Stimulated activated CD8-positive, alpha-beta memory T cell treated with anti-CD3 and anti-CD28 coated beads, Interleukin-4, amount 100 ng/mL, for 24 hours (primary cell): ENCODE results near the gene GGNBP2.
"Not testable (repeated sequence)": the region's sequence is repeated elsewhere in the genome, so short reads cannot be mapped to it uniquely, and the experiment has no call there.

Source experiments
- DNase-seq: peaks from one replicate; pipeline ENCODE4 v3.0.0-alpha.2; 2020; ENCODE audit warnings: low read depth

The GGNBP2 gene

DNA sequence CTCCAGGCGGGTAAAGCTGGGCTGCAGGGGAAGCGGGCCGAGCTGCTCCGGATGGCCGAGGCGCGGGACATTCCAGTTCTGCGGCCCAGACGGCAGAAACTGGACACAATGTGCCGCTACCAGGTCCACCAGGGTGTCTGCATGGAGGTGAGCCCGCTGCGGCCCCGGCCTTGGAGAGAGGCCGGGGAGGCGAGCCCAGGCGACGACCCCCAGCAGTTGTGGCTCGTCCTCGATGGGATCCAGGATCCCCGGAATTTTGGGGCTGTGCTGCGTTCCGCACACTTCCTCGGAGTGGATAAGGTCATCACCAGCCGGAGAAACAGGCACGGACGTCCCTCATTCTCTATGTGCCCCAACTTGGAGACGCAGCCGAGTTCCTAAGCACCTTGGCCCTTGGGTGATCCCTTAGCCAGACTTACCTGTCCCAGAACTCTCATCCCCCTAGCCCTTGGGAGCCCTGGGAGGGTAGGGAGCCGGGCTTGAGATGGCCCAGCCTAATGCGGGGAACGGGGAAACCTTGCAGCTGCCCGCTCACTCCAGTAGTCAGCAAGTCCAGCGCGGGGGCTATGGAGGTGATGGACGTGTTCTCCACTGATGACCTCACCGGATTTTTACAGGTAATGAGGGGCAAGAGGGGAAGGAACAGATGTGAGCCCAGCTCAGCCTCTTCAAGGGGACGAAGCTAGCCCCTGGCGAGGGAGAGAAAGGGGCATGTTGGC is 57.5 kb downstream of the GGNBP2 start:
- no peak for DNase-seq

DNA sequence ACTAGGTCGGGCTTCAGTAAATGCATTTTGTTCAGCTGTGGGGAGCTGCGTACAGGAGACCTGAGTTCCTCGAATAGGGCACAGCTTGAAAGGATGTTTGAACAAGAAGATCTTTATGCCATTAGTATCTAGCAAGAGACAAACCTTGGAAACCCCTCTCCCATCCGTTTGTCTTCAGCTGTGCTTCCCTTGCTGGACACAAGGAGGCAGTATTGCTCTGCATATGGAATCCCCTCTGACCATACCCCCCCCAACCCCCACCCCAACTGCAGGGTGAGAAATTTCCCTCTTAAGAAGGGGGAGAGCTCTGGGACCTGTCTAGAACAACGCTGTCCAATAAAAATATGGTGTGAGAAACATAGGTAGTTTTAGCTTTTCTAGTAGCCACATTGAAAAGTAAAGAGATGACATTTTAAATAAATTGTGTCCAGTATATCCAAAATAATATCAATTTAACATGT is 58.2 kb downstream of the GGNBP2 start:
- DNase-seq, result peak; percentile 48

DNA sequence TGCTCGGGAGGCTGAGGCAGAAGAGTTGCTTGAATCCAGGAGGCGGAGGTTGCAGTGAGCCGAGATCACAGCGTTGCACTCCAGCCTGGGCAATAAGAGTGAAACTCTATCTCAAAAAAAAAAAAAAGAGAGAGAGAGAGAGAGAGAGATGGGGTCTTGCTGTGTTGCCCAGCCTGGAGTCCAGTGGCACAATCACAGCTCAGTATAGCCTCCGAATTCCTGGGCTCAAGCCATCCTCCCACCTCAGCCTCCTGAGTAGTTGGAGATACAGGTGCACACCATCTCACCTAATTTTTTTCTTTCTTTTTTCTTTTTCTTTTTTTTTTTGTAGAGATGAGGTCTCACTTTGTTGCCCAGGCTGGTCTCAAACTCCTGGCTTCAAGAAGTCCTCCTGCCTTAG is 60.3 kb downstream of the GGNBP2 start:
- DNase-seq, result not testable (repeated sequence)

DNA sequence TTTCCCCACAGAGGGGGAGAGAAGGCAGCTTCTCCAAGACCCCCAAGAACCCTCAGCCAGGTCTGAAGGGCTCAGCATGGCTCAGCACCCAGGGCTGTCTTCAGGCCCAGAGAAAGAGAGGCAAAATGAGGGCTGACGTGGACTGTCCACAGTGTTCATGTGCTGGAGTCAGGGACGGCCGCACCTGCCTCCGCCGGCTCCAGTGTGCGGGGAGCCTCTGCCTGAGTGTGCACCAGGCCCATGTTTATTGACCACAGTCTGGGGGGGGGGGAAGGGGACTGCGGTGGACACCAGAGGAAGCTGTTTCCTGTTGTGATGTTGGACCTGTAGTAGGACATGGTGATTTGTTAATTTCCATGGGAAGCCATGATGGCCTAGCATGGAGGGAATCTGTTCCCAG is 63.6 kb downstream of the GGNBP2 start:
- no peak for DNase-seq

DNA sequence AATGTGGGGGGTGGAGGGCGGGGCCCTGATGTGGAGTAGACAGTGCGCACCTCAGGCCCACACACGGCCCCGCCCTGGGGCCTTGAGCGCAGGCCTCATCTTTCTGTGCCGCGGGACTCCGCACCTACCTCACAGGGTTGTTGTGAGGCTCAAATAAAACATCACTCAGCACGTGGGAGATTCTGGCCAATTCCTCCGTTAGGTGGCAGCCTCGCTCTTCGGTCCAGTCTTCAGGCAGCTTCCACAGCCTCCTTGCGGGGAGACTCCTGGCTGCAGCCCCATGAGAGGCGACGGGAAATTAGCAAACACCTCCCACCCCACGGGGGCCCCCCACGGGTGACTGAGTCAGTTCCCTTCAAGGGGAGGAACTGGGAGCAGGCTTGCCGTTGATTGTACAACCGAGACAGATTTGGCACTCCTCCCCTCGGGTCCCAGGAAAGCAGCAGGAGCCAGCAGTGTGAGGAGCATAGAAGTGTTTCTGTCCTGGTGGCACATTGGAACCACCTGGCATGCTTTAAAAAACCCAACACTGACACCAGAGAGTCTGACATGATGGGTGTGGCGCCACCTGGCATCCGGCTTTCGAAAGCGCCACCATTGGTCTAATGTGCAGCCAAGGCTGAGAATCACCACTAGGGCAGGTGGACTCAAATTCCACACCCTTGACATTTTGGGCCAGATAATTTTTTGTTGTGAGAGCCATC is 64.2 kb downstream of the GGNBP2 start:
- no peak for DNase-seq

DNA sequence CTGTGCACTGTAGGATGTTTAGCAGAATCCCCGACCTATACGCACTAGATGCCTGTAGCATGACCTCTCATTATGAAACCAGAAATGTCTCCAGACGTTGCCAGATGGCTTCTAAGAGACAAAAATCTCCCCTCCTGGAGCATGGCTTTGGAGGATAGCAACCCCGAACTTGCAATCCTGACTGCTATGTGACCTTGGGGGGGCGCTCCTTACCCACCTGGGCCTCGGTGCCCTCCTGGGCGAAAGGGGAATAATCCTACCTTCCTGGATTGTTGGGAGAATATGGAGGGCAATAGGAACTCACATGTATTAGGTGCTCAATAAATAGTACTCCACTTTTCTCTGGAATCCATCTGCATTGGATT is 64.8 kb downstream of the GGNBP2 start:
- DNase-seq, result no peak

DNA sequence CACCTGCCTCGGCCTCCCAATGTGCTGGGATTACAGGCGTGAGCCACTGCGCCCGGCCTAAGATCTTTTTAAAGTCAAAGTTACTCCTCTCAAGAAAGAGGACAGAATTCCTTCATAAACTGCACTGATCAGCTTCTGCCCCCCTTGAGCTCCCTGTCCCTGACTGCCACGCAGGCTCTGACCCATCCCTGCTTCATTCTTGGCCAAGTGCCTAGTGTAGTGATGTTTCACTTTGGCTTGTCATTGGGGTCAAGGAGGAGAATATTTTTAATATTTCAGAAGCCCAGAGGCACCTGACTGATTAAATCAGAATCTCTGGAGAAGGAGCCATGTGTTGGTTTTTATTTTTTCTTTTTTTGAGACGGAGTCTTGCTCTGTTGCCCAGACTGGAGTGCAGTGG is 65.8 kb downstream of the GGNBP2 start:
- no peak for DNase-seq

DNA sequence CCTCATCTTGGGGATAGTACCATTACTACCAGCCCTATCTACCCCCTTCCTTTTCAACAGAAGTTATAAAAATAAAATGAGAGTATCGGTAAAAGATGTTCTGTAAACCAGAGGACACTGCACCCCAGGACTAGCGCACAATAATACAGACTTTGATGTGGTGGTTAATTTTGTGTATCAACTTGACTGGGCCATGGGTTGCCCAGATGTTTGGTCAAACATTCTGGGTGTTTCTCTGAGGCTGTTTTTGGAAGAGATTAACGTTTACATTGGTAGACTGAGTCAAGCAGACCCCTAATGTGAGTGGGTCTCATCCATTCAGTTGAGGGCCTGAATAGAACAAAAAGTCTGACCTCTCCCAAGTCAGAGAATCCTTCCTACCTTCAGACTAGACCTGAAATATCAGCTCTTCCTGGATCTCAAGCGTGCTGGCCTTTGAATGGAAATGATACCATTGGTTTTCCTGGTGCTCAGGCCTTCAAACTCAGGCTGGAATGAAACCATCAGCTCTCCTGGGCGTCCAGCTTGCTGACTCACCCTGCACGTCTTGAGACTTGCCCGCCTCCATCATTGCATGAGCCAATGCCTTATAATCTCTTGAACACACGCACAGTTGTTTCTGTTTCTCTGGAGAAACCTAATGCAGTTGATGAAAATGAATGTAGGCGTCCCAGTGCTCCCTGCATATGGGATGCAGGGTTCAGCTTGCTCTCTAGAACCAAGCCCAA is 66.8 kb downstream of the GGNBP2 start:
- no peak for DNase-seq

DNA sequence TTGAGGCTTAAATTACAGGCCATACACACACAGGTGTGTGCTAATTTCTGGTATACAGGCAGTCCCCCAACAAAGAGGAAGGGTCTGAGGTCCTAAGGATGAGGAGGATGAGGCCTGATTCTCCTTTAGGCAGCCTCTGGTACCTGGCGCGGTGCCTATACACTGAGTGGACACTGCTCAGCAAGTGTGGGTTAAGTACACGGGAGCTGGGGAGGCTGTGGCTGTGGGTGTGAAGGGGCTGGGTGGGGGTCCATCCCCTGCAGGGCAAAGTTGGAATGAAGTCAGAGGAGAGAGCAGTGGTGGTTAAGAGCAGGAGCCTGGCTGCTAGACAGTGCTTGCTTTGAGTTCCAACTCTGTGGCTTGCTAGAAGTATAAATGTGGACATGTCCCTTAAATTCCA is 67.6 kb downstream of the GGNBP2 start:
- no peak for DNase-seq

DNA sequence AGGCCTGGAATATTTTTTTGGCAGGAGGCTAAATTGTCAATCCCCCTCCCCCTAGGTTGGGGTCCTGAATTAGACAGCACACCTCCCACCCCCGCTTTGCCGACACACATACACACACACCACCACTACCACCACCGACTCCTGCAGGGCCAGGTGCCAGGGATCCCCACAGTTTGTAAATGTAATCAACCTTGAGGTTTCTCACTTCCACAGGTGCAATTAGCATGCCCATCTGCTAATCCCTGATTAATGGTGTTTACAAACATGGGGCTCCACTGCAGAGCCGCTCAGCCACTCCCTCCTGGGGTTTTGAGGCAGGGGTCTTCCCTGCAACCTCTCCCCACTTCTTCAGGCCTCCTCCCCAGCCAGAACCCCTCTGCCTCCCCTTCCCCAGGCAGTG is 68.4 kb downstream of the GGNBP2 start:
- no peak for DNase-seq

DNA sequence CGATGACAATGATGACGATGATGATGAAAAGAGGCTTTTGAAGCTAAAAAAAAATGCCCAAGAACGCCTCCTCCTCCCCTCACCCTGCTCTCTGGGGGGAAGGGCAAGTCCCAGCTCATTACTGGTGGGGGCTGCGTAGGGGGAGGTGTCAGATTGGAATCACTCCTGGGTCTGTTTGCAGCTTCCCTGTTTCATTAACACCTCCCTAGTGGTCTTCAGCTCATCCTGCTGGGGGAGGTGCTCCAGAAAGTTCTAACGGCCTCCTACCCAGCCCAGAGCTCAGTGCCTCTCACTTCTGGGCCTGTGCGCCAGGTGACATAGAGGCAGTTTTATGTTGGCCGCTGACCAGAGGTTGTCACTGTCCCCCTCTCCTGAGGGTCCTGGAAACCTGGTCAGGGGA is 69.4 kb downstream of the GGNBP2 start:
- no peak for DNase-seq

DNA sequence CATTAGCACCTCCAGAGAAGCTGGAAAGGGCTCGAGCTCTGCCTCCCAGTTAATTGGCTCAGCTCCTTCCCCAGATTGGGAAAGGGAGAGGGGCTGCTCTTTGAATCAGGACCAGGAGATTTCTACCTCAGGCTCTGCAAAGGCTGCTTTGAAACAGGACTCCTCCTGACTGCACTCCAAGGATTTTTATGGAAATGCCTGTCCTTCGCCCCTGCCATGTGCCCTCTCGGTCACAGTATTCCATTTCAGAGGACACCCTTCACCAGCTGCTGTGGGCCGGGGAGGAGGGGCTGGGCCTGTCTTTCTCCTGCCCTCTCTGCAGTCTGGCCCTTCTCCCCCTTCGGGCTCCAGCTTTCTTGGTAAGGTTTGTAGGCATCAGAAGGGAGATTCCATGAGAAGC is 70.2 kb downstream of the GGNBP2 start:
- DNase-seq, result no peak

DNA sequence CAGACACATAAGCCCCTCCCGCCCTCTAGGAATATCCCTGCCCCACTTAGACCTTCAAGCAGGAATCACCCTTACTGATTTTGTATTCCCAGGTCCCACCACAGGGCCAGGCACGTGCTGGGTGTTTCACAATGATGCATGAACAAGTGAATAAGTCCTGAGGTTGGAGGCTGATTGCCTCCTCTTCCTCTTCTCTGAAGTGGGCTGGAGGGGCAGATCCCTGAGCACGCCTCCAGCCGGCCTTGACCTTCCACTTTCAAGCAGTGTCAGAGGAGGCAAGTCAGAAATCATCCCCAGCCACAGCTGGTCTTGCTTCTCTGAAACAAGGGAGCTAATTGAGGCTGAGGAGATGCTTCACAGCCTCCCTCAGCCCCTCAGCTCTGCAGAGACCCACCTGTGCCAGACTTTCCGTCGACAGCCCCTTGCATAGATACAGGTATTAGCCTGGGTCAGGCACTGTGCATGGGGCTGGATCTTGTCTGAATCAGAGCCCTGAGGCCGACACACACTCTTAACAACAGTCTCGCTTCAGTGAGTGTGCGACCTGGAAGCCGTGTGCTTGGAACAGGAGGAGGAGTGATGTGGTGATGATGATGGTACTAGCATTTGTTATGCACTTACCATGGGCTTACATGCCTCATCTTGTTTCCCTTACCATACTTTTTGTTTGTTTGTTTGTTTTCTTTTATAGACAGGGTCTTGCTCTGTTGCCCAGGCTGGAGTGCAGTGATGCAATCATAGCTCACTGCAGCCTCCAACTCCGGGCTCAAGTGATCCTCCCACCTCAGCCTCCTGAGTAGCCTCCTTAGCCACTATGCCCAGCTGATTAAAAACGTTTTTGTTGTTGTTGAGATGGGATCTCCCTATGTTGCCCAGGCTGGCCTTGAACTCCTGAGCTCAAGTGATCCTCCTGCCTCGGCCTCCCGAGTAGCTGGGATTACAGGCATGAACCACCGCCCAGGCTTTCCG is 71.6 kb downstream of the GGNBP2 start:
- no peak for DNase-seq

DNA sequence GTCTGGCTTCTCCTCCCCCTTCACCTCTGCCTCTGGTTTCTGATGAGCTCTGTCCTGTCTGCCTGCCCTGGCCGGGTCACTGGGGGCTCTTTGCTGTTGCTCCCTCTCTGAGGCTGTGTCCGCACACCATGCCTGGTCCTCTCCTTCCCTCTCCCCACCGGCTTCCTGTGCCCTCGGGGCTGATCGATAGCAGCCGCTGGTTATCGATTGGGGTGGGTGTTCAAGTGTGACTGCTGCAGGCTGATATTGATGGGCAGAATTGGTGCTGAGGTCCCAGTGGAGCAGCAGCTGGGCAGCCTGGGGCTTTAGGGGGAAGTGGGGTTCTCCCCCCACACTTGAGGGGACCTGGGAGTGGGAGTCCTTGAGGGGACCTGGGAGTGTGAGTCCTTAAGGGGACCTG is 73.1 kb downstream of the GGNBP2 start:
- DNase-seq, result no peak

DNA sequence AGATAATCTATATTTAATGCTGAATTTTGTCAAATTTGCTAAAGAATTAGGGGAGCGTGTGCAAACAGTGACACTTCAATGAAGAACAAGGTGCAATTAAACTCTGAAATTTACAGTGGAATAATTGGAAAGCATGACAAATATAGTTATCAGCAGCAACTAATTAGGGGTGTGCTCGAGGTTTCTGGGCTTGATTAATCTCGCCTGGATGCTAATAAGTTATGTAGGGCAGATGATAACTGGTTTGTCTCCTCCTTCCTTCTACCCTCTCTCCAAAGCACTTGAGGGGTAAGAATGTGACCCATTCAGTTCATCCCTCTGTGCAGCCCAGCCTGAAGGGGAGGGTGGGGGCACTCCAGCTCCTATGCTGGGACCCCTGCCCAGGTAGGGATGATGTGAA is 78.6 kb downstream of the GGNBP2 start:
- no peak for DNase-seq

DNA sequence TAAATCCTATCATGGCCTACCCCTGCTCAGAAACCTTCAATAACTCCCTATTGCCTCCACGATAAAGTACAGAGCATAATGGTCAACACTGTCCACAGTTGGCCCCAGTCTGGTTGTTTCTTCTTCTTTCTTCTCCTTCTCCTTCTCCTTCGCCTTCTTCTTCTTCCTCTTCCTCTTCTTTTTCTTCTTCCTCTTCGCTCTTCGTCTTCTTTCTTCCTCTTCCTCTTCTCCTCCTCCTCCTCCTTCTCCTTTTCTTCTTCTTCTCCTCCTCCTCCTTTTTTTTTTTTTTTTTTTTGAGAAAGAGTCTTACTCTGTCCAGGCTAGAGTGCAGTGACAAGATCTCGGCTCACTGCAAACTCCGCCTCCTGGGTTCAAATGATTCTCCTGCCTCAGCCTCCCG is 80.5 kb downstream of the GGNBP2 start:
- DNase-seq, result no peak

DNA sequence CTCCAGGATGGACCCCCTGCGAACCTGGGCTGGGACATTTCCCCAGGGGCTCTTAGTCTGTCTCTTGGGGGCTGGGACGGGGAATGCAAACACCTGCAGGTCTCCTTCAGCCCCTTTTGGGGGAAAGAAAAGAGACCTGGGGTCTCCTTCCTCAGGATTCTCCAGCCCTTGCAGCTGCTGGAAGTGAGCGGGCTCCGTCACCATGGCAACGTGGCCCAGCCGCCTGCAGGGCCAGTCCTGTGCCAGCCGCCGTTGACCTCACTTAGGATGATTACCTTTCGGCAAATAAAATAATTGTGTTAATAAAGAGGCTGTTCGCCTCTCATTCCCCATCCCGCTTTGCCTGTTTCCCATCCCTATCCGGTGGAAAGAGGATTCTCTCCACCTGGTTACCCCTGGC is 82.4 kb downstream of the GGNBP2 start:
- no peak for DNase-seq

DNA sequence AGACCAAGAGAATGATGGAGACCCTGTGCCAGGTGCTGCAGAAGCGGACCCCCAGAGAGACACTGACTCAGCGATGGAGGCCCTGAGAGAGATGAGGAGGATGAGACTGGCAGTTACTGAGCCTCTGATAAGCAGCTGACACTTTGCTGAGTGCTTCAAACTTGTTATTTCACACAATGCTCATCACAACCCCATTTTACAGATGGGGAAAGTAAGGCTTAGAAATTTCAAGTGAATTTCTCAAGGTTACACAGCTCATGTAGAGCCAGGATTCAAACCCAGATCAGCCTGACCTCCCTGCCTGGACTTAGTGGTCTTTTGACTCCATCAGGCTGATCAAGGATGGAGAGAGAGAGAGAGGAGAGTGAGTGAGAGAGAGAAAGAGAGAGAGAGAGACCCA is 83.9 kb downstream of the GGNBP2 start:
- DNase-seq, result no peak

DNA sequence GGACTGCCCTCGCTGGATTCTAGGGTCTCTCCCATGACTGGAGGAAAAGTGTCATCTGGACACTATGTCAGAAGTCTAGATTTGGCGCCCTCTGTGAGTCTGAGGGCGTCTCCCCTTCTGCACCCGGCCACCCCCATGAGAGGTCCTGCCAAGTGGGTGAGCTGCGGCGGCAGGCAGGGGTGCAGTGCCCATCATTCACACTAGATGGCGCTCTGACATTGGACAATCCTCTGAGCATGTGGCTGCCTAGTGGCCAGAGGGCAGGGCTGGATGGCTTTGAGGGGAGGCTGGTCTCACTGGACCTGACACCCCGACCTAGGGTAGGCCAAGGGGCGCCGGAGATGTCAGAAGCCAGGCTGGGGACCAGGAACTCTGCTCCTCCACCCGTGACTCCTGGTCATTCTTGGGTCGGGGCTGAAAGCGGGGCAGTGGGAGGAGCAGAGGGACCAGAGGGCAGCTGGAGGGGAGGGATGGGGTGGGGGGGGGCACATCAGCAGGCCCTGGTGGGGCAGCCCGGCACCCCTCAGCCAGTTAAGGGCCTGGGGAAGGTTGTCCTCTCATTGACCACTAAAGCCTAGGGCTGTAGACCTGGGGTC is 84.6 kb downstream of the GGNBP2 start:
- DNase-seq, result peak; percentile 73

DNA sequence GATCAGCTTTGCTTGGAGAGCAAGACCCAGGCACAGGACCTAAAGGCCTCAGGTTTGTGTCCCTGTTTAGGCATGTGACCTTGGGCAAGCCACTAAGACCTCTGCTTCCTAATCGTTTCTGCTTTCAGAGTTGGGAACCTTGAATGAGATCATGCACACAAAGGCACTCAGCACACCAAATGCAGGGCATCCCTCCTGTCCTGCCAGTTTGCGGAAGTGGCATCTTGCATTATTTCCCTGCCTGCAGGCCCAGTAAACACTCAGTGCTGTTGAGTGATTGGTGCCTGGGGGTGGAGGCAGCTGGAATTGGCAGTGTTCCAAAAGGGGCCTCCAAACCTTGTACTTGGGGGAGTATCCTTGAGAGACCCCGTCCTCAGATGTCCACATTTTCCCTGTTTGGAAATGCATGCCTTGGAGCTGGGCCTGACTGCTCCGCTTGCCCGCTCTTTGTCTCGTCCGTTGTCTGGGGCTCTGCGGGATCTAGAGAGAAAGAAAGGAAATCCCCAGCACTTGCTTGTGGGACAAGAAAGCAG is 85.3 kb downstream of the GGNBP2 start:
- DNase-seq, result no peak

DNA sequence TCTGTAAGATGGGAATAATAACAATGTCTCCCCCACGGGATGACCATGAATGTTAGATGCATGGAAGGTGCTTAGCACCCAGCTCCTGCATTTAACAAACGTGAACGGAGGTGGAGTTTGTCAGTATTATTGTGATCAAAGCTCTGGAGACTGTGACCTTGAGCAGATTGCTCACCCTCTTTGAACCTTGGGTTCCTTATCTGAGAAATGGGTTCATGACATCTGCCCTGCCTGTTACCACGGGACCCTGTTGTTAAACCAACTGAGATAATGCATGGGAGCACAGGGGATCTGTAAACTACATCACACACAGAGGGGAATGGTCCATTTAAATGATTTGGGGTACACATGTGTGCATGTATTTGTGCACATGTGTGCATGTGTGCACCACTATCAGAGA is 86.3 kb downstream of the GGNBP2 start:
- DNase-seq, result no peak
